H1 (cell line): Measurements from ENCODE around the gene SMOC2. TPM values are rescaled to one million over a fixed set of nuclear protein-coding genes. Genes with fewer than 3 reads are reported as not detected.

Experiments
- ATF3 ChIP-seq: IDR thresholded peaks from 2 replicates; pipeline ENCODE4 v1.6.1; 2011; ENCODE audit warnings: low read depth, mild to moderate bottlenecking, low read length; ENCODE audit not compliant: insufficient read depth
- CHD2 ChIP-seq: IDR thresholded peaks from 2 replicates; pipeline ENCODE4 v1.6.1; 2012; ENCODE audit warnings: low read length, improper control_type of control experiment
- CREB1 ChIP-seq: IDR thresholded peaks from 2 replicates; pipeline ENCODE4 v1.6.1; 2012; ENCODE audit warnings: inconsistent platforms
- HDAC2 ChIP-seq, 2 experiments: fragments of 300-600 bp in 1 of 2; sonication (generic) in 1 of 2; IDR thresholded peaks; 2 replicates each; pipeline ENCODE4 v1.6.1; 2011 to 2012; ENCODE audit warnings: low read depth in 2 of 2, low read length in 2 of 2, mild to moderate bottlenecking in 2 of 2, moderate library complexity in 2 of 2, borderline replicate concordance in 1 of 2, inconsistent platforms in 1 of 2
- JUND ChIP-seq: IDR thresholded peaks from 2 replicates; pipeline ENCODE4 v1.6.1; 2011; ENCODE audit warnings: mild to moderate bottlenecking, improper control_type of control experiment, low read length
- SIX5 ChIP-seq: IDR thresholded peaks from 2 replicates; pipeline ENCODE4 v1.6.1; 2011; ENCODE audit warnings: mild to moderate bottlenecking, low read depth, low read length
- SP1 ChIP-seq: IDR thresholded peaks from 2 replicates; pipeline ENCODE4 v1.6.1; 2011; ENCODE audit warnings: low read depth, low read length
- TCF12 ChIP-seq: IDR thresholded peaks from 2 replicates; pipeline ENCODE4 v1.6.1; 2011; ENCODE audit warnings: low read depth, mild to moderate bottlenecking, low read length
- polyA plus RNA-seq, 7 experiments: library from polyadenylated mRNA; depleted of rRNA in 3 of 7; stranded (reverse) in 5 of 7; unstranded in 2 of 7; fragments of >200 nt in 5 of 7; fragments of 200-250 nt in 2 of 7; gene quantifications; 1 replicate in 5 of 7; 2 replicates in 1 of 7; 4 replicates in 1 of 7; pipeline versions ENCODE4 v1.2.1 to v1.2.3, GENCODE V29; 2011 to 2013; ENCODE audit warnings: missing spikeins in 2 of 7, mixed read lengths in 2 of 7
- total RNA-seq: library from RNA; stranded (reverse); fragmentation: NEBNext Ultra II Directional; extraction: Animal tissue kit (Norgen Biotek cat#: 25700); gene quantifications from 2 replicates; pipeline ENCODE4 v1.2.1, GENCODE V29; 2021
- TF ChIP-seq, protein P1 (sequence below): fragments of 300-600 bp; sonication (generic); IDR thresholded peaks from 2 replicates; pipeline ENCODE4 v1.7.1; 2012; ENCODE audit warnings: low read length, moderate library complexity, mild to moderate bottlenecking, inconsistent platforms; ENCODE audit not compliant: insufficient replicate concordance

The SMOC2 gene
- total and polyA plus RNA-seq, 2 of the 8 experiments (the other 6 are each of a cell fraction or from before 2014, with no cell fraction given) = 7.7 to 8.5 TPM

GRCh38 chr6:168611691-168612090 is 170.7 kb downstream of the SMOC2 start (continued):
- TF ChIP-seq, protein P1, sequence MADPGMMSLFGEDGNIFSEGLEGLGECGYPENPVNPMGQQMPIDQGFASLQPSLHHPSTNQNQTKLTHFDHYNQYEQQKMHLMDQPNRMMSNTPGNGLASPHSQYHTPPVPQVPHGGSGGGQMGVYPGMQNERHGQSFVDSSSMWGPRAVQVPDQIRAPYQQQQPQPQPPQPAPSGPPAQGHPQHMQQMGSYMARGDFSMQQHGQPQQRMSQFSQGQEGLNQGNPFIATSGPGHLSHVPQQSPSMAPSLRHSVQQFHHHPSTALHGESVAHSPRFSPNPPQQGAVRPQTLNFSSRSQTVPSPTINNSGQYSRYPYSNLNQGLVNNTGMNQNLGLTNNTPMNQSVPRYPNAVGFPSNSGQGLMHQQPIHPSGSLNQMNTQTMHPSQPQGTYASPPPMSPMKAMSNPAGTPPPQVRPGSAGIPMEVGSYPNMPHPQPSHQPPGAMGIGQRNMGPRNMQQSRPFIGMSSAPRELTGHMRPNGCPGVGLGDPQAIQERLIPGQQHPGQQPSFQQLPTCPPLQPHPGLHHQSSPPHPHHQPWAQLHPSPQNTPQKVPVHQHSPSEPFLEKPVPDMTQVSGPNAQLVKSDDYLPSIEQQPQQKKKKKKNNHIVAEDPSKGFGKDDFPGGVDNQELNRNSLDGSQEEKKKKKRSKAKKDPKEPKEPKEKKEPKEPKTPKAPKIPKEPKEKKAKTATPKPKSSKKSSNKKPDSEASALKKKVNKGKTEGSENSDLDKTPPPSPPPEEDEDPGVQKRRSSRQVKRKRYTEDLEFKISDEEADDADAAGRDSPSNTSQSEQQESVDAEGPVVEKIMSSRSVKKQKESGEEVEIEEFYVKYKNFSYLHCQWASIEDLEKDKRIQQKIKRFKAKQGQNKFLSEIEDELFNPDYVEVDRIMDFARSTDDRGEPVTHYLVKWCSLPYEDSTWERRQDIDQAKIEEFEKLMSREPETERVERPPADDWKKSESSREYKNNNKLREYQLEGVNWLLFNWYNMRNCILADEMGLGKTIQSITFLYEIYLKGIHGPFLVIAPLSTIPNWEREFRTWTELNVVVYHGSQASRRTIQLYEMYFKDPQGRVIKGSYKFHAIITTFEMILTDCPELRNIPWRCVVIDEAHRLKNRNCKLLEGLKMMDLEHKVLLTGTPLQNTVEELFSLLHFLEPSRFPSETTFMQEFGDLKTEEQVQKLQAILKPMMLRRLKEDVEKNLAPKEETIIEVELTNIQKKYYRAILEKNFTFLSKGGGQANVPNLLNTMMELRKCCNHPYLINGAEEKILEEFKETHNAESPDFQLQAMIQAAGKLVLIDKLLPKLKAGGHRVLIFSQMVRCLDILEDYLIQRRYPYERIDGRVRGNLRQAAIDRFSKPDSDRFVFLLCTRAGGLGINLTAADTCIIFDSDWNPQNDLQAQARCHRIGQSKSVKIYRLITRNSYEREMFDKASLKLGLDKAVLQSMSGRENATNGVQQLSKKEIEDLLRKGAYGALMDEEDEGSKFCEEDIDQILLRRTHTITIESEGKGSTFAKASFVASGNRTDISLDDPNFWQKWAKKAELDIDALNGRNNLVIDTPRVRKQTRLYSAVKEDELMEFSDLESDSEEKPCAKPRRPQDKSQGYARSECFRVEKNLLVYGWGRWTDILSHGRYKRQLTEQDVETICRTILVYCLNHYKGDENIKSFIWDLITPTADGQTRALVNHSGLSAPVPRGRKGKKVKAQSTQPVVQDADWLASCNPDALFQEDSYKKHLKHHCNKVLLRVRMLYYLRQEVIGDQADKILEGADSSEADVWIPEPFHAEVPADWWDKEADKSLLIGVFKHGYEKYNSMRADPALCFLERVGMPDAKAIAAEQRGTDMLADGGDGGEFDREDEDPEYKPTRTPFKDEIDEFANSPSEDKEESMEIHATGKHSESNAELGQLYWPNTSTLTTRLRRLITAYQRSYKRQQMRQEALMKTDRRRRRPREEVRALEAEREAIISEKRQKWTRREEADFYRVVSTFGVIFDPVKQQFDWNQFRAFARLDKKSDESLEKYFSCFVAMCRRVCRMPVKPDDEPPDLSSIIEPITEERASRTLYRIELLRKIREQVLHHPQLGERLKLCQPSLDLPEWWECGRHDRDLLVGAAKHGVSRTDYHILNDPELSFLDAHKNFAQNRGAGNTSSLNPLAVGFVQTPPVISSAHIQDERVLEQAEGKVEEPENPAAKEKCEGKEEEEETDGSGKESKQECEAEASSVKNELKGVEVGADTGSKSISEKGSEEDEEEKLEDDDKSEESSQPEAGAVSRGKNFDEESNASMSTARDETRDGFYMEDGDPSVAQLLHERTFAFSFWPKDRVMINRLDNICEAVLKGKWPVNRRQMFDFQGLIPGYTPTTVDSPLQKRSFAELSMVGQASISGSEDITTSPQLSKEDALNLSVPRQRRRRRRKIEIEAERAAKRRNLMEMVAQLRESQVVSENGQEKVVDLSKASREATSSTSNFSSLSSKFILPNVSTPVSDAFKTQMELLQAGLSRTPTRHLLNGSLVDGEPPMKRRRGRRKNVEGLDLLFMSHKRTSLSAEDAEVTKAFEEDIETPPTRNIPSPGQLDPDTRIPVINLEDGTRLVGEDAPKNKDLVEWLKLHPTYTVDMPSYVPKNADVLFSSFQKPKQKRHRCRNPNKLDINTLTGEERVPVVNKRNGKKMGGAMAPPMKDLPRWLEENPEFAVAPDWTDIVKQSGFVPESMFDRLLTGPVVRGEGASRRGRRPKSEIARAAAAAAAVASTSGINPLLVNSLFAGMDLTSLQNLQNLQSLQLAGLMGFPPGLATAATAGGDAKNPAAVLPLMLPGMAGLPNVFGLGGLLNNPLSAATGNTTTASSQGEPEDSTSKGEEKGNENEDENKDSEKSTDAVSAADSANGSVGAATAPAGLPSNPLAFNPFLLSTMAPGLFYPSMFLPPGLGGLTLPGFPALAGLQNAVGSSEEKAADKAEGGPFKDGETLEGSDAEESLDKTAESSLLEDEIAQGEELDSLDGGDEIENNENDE = no peak
- TF ChIP-seq HDAC2 (IDR thresholded peaks at IDR 0.05; ENCODE audit: borderline replicate concordance in 1 of 2, low read depth in 2 of 2, low read length in 2 of 2) (no peak), SIX5 (no peak), ATF3 (no peak), TCF12 (no peak), CREB1 (no peak), SP1 (no peak), CHD2 (no peak), JUND (no peak)
- TF ChIP-seq, all 59 proteins: peak for 0
